Effector memory CD4-positive, alpha-beta T cell (primary cell): ENCODE results near the gene FRMD1.

Source experiments
- DNase-seq, 3 donors: peaks; one replicate each; pipeline ENCODE4 v3.0.0-alpha.2; 2020
- H3K27ac ChIP-seq: 2 replicates; pipeline ENCODE4 v1.7.0; 2013; ENCODE audit warnings: mild to moderate bottlenecking, low read length, moderate library complexity; ENCODE audit not compliant: insufficient read depth, poor library complexity, severe bottlenecking
- H3K27me3 ChIP-seq: replicated peaks from 2 replicates; pipeline ENCODE4 v1.7.0; 2013; ENCODE audit warnings: mild to moderate bottlenecking, low read length; ENCODE audit not compliant: insufficient read depth, control insufficient read depth, poor library complexity, severe bottlenecking
- H3K36me3 ChIP-seq: 2 replicates; pipeline ENCODE4 v1.7.0; 2013; ENCODE audit warnings: mild to moderate bottlenecking, low read length, moderate library complexity; ENCODE audit not compliant: control insufficient read depth, insufficient read depth
- H3K4me1 ChIP-seq: 2 replicates; pipeline ENCODE4 v1.7.0; 2013; ENCODE audit warnings: low read length, mild to moderate bottlenecking; ENCODE audit not compliant: control insufficient read depth, insufficient read depth, poor library complexity, severe bottlenecking
- H3K4me3 ChIP-seq: 2 replicates; pipeline ENCODE4 v1.7.0; 2013; ENCODE audit warnings: low read length, low read depth, mild to moderate bottlenecking; ENCODE audit not compliant: insufficient read depth, poor library complexity, severe bottlenecking
- H3K9me3 ChIP-seq: 2 replicates; pipeline ENCODE4 v1.7.0; 2013; ENCODE audit warnings: mild to moderate bottlenecking, low read length, moderate library complexity; ENCODE audit not compliant: control insufficient read depth

The FRMD1 gene

GRCh38 chr6:168089186-168090063 lies 10.4 kb upstream of the FRMD1 start:
- Histone ChIP-seq H3K36me3 (no peaks in the 10 kb centered on the region), H3K4me3 (no peak overlapping the region), H3K9me3 (no peaks in the 10 kb centered on the region), H3K4me1 (no peaks in the 10 kb centered on the region), H3K27ac (no peak overlapping the region), H3K27me3 (no peaks in the 10 kb centered on the region)
- DNase-seq, result no peak

GRCh38 chr6:168088161-168089053 lies 9.4 kb upstream of the FRMD1 start:
- no peak for DNase-seq
- no peaks in the 10 kb centered on the region for H3K36me3 ChIP-seq
- H3K9me3 ChIP-seq, result no peaks in the 10 kb centered on the region
- H3K4me3 ChIP-seq, result no peak overlapping the region
- no peak overlapping the region for H3K27ac ChIP-seq
- H3K4me1 ChIP-seq, result no peaks in the 10 kb centered on the region
- H3K27me3 ChIP-seq, result no peaks in the 10 kb centered on the region

- Histone ChIP-seq H3K4me1 (no peaks in the 10 kb centered on the region), H3K4me3 (no peak overlapping the region), H3K27me3 (no peaks in the 10 kb centered on the region), H3K36me3 (no peaks in the 10 kb centered on the region), H3K27ac (no peak overlapping the region), H3K9me3 (no peaks in the 10 kb centered on the region)
- no peak for DNase-seq
Measured at GRCh38 chr6:168087436-168088160, 8.6 kb upstream of the FRMD1 start.

GRCh38 chr6:168086616-168087015 lies 7.6 kb upstream of the FRMD1 start:
- DNase-seq, result no peak
- Histone ChIP-seq H3K9me3 (no peaks in the 10 kb centered on the region), H3K4me1 (no peaks in the 10 kb centered on the region), H3K27ac (no peak overlapping the region), H3K27me3 (no peaks in the 10 kb centered on the region), H3K4me3 (no peak overlapping the region), H3K36me3 (no peaks in the 10 kb centered on the region)

- H3K9me3 ChIP-seq, result no peaks in the 10 kb centered on the region
- H3K27me3 ChIP-seq, result no peaks in the 10 kb centered on the region
- no peak overlapping the region for H3K27ac ChIP-seq
- no peak overlapping the region for H3K4me3 ChIP-seq
- no peaks in the 10 kb centered on the region for H3K36me3 ChIP-seq
- no peak for DNase-seq
- no peaks in the 10 kb centered on the region for H3K4me1 ChIP-seq
Measured at GRCh38 chr6:168086066-168086465, 7.1 kb upstream of the FRMD1 start.

GRCh38 chr6:168084465-168085160 lies 5.6 kb upstream of the FRMD1 start:
- no peaks in the 10 kb centered on the region for H3K27me3 ChIP-seq
- H3K4me3 ChIP-seq, result no peak overlapping the region
- no peaks in the 10 kb centered on the region for H3K4me1 ChIP-seq
- DNase-seq, result no peak
- no peaks in the 10 kb centered on the region for H3K36me3 ChIP-seq
- no peak overlapping the region for H3K27ac ChIP-seq
- H3K9me3 ChIP-seq, result no peaks in the 10 kb centered on the region

GRCh38 chr6:168083514-168083885 lies 4.5 kb upstream of the FRMD1 start:
- no peaks in the 10 kb centered on the region for H3K9me3 ChIP-seq
- H3K27me3 ChIP-seq, result no peaks in the 10 kb centered on the region
- no peak for DNase-seq
- H3K36me3 ChIP-seq, result no peaks in the 10 kb centered on the region
- no peak overlapping the region for H3K4me3 ChIP-seq
- H3K27ac ChIP-seq, result no peak overlapping the region
- no peaks in the 10 kb centered on the region for H3K4me1 ChIP-seq

GRCh38 chr6:168082860-168083513 lies 4.0 kb upstream of the FRMD1 start:
- H3K36me3 ChIP-seq, result no peaks in the 10 kb centered on the region
- no peak overlapping the region for H3K4me3 ChIP-seq
- no peaks in the 10 kb centered on the region for H3K4me1 ChIP-seq
- H3K27ac ChIP-seq, result no peak overlapping the region
- H3K9me3 ChIP-seq, result no peaks in the 10 kb centered on the region
- DNase-seq, result no peak
- H3K27me3 ChIP-seq, result no peaks in the 10 kb centered on the region

- H3K36me3 ChIP-seq, result no peaks in the 10 kb centered on the region
- no peaks in the 10 kb centered on the region for H3K9me3 ChIP-seq
- H3K27me3 ChIP-seq, result no peaks in the 10 kb centered on the region
- H3K4me1 ChIP-seq, result no peaks in the 10 kb centered on the region
- H3K4me3 ChIP-seq, result no peak overlapping the region
- DNase-seq, result no peak
- H3K27ac ChIP-seq, result no peak overlapping the region
Measured at GRCh38 chr6:168081858-168082546, 3.0 kb upstream of the FRMD1 start.
